T47D (cell line): Measurements from ENCODE around the gene PRR15.

Experiments
- DNase-seq, 2 experiments: peaks; one replicate each; pipeline versions ENCODE4 v3.0.0 to v3.0.0-alpha.2; 2011 to 2012; ENCODE audit warnings: low read depth in 1 of 2, low spot score in 1 of 2
- JUND ChIP-seq: IDR thresholded peaks from 2 replicates; pipeline ENCODE4 v1.6.1; 2012; ENCODE audit warnings: low read depth
- in situ Hi-C: cut with HindIII; loops from 2 replicates; pipeline ENCODE4 v1.10.0; 2016; ENCODE audit warnings: low sequenced_read_pairs, low pct_unique_long_range_greater_than_20kb

Gene PRR15

DNA sequence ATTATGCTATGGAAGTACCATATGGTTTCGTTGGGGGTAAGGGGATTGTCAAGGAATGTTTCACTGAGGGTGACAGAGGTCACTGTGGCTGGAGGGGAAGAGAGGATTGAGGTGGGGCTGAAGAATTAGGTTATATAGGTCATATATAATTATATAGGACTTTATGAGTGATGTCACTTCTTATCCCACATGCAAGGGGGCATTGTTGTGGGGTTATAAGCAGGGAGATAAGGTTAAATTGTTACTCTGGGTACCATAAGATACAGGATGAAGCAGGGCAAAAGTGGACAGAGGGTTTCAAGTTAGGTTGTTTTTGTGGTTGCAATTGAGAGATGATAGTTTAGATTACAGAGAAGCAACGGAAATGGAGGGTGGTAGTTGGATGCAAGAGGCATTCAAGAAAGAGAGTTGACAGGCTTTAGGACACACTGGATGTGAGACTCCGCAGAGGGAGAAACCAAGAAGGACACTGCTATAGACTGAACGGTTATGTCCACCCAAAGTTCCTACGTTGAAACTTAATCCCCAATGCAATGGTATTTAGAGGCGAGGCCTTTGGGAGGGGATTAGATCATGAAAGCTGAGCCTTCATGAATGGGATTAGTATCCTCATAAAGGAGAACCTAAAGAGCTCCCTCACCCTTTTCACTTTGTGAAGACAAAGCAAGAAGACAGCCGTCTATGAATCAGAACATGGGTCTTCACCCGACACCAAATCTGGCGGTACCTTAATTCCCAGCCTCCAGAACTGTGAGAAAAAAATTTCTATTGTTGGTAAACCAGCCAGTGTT lies 7.0 kb upstream of the PRR15 start:
- no peak for TF ChIP-seq JUND
- DNase-seq: no peak
- in situ Hi-C loops: no loop called here

DNA sequence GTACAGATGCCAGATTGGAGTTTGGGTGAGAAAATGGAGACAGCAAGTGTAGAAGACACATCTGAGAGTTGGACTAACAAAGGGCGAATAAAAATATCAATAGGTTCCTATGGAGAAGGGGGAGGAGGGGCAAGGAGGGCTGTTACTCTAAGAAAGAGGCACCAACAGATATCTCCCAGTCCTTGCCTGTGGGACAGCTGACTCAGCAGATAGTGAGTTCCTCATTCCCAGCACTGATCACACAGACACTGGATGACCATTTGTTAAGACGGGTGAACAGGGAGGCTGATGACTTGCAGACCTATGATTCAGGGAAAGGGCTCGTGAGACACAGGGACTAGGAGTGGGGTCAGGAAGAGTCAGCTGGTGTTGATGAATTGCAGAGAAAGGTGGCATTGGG lies 5.7 kb upstream of the PRR15 start:
- no peak for DNase-seq

DNA sequence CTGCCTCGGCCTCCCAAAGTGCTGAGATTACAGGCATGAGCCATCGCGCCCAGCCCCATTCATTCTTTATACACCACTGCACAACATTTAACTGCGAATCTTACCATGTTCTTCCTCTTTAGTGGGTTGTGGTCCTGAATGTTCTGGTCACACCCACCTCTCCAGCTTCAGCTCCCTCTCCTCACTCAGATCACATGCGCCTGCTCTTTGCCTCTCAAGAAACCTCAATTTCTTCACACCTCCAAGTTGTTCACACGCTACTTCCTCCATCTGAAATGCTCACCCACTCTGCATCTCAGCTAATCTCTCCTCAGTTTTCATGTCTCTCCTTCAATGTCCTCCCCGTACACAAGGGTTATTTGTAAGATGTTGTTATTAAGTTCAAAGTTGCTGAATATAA lies 2.4 kb upstream of the PRR15 start:
- TF ChIP-seq JUND: no peak
- in situ Hi-C loops: no loop called here
- DNase-seq: no peak

More for the DNA sequence above, 5.7 kb upstream of the PRR15 start:
- no peak for TF ChIP-seq JUND
- in situ Hi-C loops: no loop called here

DNA sequence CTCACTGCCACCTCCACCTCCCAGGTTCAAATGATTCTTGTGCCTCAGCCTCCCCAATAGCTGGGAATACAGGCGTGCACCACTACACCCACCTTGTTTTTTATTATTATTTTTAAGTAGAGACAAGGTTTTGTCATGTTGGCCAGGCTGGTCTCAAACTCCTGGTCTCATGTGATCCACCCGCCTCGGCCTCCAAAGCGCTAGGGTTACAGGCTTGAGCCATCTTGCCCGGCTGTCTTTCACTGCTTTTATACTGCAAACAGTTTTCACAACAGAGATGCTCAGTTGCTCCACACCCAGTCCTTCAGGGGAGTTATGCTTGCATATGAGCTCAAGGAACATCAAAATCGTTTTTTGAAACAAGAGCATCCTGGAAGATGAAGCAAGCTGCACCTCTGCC lies 1.3 kb upstream of the PRR15 start:
- no peak for TF ChIP-seq JUND
- in situ Hi-C loops: no loop called here
- DNase-seq: no peak

DNA sequence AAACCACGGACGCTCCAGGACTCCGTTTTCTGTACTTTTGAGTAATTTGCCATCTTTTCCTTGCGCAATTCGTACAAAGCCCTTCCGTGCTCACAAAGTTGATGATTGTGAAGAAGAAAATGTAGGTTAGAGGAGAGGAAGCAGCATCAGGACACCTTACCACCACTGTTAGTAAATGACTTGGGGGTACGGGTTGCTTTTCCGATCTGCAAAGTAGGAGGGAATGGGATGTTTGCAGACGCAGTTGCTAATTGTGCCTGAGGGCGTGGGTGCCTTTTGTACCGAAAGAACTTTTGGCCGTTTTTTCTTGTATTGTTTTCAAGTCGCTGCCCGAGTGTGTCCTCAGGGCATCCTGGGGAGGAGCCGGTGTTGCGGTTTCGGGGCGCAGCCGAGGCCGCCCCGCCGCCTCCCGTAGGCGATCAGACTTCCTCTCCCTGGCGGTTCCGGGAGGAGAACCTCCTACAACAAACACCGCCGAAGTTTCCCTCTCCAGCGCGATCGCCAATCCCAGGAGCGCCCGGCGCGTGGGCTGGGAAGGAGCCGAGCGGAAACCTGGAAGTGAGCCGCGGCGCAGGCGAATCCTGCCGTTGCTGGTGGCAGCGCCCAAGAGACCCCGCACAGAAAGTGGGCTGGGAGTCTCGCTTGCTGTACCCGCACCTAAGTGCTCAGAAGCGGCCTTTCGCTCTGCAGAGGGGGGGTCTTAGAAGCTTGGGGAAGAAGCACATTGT lies 1.0 kb downstream of the PRR15 start:
- peak; percentile 78 to 93 for DNase-seq
- in situ Hi-C loops: no loop called here
- no peak for TF ChIP-seq JUND

DNA sequence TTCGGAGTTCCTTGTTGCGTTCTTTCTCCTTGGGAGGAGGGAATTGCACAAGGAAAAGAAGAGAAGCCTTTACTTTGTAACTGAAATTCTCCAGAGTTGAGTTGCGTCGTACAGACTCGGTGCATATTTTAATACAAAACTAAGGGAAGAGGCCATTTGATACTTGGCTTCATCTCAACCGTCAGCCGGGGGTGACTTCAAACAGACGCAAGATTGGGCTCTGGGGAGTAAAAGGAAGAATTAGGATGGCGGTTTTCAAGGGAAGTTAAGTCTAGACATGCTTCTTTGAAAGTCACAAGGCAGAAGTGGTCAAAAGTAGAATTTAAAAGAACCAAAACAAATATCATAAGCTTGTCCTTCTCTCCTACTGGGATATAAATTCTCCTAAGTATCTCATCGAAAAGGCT lies 1.6 kb downstream of the PRR15 start:
- no peak for DNase-seq
- TF ChIP-seq JUND: no peak
- in situ Hi-C loops: no loop called here

DNA sequence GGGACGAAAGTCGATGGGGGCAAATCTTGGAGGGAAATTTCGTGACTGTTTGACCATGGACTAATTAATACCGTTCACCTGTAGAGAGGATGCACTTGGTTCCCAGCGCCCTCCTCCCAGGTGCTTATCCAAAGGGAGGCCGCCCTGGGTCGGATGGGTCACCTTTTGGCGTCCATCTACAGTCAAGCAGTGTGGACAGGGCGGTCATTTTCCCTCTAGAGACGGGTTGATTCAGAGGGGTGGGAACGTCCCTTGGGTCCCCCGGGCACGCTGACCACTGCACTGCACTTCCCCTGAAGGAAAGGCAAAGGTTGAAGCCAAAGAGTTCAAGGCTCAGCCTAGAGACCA lies 2.0 kb downstream of the PRR15 start:
- no peak for TF ChIP-seq JUND
- no peak for DNase-seq
- in situ Hi-C loops: no loop called here

DNA sequence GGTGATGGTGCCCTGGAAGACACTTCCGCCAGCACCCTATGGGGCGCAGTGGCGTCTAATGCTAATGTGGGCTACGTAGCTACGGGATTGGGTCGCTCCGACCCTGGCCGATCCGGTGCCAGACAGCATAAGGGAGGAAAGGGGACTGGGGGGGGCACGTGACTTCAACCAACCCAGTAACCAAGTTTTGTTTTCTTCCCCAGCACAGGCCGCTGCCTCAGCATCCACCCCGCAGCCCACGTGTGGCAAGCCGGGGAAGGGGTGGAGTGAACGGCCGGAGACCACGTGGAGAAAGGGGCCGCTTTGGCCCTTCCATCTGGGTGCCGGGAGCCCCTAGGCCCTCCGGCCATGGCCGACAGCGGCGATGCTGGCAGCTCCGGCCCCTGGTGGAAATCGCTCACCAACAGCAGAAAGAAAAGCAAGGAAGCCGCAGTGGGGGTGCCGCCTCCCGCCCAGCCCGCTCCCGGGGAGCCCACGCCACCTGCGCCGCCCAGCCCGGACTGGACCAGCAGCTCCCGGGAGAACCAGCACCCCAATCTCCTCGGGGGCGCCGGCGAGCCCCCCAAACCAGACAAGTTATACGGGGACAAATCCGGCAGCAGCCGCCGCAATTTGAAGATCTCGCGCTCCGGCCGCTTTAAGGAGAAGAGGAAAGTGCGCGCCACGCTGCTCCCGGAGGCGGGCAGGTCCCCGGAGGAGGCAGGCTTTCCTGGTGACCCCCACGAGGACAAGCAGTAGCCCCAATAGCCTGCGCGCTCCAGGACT lies 2.5 kb downstream of the PRR15 start:
- no peak for DNase-seq
- TF ChIP-seq JUND: no peak
- in situ Hi-C loops: no loop called here

DNA sequence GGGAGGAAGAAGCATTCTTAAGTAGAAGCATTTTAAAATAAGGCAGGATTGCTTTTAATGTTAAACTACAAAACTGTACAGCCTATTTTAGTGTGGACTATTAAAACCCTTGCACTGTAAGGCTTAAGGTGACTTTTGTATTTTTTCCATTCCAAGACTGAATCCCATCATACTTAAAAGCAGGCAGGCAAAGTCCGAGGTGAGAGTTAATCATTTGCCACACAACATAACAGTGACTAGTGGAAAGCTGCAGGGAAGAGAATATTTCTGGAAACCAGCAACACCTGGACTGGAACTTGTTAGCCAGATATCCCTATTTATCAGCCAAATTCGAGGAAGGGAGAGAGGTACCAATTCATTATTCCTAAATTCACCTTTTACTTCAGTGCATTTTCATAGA lies 3.5 kb downstream of the PRR15 start:
- TF ChIP-seq JUND: no peak
- in situ Hi-C loops: no loop called here
- no peak for DNase-seq

DNA sequence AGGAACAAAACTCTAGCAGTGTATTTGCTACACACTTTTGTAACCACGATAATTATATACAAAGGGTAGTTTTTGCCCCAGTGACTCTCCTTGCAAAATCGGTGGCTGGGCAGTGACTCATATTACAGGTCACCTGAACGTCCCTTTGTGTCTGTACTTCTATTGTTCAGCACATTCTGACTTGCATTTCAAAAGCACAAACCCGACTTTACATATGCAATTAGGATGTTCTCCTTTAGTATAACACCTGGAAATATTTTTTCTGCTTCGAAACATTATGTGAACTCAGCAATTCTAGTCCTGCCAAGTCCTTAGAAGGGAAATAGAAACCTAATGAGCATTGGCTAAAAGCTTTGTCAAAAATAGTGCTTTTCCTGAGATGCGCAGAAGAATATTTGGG lies 6.0 kb downstream of the PRR15 start:
- in situ Hi-C loops: no loop called here
- DNase-seq: no peak
- no peak for TF ChIP-seq JUND

DNA sequence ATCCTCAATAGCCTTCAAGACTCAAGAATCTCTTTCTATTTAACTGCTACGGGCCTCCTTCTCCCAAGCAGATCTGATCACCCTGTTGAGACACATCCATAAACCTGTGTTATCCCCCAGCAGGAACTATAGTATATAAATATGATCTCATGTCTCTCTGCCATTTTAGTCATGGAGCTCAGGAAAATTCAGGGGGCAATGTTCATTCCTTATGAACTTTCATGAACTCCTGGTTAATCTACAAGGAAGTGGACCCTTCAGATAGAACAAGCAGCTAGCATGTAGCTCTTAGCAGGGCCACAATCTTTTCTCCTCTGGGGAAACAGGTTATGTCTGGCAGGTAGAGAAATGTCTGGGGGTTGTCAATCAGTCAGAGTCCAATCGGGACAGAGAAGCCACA lies 8.9 kb downstream of the PRR15 start:
- TF ChIP-seq JUND: no peak
- no peak for DNase-seq
- in situ Hi-C loops: no loop called here

DNA sequence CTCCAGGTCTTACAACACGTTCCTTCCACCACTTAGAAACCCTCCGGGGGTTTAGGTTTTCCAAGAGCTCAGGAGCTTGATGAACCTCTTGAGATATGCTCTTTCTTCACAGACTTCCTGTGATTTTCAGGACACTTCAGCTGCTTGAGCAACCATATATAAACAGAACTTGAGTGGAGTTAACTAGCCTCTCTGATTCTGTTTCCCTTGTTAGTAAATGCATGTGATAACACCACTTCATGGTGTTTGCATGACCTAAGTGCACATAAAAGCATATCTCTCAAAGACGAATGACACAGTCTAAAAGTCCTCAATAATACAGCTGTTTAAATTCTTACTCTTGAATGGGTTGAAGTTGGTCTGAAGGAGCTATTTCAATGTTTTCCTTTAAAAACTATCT lies 9.9 kb downstream of the PRR15 start:
- no peak for DNase-seq
- TF ChIP-seq JUND: no peak
- in situ Hi-C loops: no loop called here

DNA sequence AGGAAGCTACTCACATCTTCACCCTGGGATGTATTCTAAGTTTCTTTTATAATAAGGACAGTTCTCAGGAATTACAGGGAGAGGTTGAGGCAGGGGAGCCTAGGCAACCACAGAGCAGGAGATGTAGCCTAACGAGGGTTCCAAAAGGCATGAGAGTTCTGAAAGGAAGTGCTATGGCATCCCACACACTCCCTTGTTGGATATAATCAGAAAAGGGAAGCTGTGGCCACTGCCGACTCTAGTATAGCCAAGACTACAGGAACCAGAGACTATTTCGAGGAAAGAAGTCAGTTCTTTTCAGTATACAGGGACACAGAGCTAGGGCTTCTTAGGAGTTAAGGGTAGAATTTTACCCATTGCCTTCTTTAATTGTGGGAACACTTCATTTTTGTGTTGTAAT lies 11.0 kb downstream of the PRR15 start:
- no peak for DNase-seq
- in situ Hi-C loops: no loop called here
- TF ChIP-seq JUND: no peak
